Activated effector memory CD4-positive, alpha-beta T cell treated with Interleukin-2 at 50 U/mL for 16 hours (primary cell): ENCODE data around the gene PITHD1.
"Not testable (repeated sequence)": the region's sequence is repeated elsewhere in the genome, so short reads cannot be mapped to it uniquely, and the experiment has no call there.

Experiments used
- DNase-seq: peaks from one replicate; pipeline ENCODE4 v3.0.0-alpha.2; 2020

PITHD1 gene

DNA sequence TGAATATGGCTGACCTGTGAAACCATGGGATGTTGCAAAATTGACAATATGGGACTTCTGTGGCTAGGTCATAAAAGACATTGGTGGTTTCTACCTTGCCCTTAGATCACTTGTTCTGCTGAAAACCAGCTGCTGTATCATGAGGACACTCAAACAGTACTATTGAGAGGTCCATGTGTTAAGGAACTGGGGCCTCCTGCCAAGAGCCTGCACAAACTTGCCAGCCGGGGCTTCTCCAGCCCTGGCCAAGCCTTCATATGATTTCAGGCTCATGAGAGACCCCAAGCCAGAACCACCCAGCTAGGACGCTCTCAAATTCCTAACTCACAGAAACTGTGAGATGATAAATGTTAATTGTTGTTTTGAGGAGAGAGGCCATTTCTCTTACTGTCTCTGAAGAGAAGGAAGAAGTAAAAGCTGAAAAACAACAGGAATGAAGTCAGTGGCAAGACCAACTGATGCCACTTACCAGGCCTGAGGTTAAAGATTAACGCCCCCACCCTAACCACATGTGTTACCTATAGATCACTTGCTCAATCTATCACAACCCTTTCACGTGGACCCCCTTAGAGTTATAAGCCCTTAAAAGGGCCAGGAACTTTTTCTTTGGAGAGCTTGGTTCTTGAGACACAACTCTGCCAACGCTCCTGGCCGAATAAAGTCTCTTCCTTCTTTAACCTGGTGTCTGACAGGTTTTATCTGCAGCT, 3.9 kb upstream of the PITHD1 start:
- DNase-seq = no peak

DNA sequence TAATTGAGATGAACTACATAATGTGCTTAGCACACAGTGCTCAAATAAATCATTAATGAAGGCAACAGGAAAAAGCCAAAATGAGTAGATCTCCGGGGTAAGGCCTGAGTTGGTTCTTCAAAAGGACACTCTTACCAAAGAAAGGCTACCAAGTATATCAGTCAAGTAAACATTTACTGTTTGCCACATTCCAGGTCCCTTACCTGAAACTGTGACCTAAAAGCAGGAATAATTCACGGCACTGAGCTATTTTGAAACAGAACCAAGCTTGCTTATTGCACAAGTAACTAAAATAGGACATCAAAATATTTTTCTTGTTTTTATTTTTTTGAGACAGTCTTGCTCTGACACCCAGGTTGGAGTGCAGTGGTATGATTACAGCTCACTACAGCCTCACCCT, 2.0 kb upstream of the PITHD1 start:
- no peak for DNase-seq

DNA sequence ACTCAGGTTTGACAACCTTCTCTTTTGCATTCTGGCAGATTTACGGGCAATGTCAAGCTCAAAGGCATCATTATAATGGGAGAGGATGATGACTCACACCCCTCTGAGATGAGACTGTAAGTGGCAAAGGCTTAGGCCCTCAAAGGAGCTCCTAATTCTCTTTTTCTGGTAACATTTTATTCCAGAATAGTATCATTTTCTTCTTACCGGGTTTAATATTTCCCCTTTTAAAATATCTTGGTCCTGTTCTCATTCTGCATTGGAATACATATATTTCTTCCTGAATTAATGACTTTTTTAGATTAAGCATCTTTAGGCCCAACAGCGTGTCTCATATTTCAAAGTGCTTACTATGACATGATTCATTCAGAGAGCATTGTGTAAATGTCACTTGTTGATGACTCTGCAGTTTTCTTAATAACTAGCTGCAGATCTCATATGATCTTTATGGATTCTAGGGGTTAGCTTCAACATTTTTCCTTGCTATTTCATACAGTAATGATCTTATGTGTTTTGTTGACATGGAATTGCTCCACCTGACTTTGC, 1.7 kb downstream of the PITHD1 start:
- DNase-seq = no peak

DNA sequence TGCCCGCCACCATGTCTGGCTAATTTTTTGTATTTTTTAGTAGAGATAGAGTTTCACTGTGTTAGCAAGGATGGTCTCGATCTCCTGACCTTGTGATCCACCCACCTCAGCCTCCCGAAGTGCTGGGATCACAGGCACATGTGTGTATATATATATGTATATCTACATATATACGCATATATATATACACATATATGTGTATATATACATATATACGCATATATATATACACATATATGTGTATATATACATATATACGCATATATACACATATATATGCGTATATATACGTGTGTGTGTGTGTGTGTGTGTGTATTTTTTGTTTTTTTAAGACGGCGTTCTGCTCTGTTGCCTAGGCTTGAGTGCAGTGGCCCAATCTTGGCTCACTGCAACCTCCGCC, 4.9 kb downstream of the PITHD1 start:
- not testable (repeated sequence) for DNase-seq

DNA sequence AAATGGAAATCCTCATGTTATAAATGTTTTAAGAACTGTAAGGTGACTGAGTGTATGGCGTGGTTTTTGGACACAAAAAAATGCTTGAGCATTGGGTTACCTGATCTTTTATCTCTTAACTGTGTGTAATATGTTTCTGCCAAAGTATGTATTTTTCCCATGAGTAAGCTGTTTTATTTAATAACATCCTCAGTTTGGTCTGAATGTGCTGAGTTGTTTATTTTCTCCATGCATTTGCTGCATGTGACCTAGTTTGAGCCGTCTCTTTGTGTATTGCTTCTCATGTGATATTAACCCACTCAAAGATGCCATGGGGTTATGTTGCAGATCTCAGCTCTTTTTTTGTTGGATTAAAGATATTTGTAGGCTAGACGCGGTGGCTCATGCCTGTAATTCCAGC, 6.6 kb downstream of the PITHD1 start:
- no peak for DNase-seq

DNA sequence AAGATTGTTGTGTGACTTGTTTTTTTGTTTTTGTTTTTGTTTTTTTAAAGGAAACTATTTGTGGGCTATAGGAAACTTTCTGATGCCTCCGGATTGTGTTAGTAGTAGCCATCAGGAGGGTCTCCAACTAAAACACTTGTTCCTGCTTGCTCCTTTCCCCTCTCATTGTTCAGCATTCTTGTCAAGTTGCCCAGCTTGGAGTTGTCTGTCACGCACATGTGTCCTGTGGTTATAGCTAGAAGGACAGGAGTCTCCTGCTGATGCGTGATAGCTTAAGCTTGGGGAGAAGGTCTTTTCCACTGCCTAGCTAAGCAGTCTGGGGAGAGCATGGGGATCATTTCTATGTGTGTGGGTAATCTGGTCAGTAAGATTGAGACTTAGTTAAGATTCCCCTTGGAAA, 9.5 kb downstream of the PITHD1 start:
- no peak for DNase-seq

DNA sequence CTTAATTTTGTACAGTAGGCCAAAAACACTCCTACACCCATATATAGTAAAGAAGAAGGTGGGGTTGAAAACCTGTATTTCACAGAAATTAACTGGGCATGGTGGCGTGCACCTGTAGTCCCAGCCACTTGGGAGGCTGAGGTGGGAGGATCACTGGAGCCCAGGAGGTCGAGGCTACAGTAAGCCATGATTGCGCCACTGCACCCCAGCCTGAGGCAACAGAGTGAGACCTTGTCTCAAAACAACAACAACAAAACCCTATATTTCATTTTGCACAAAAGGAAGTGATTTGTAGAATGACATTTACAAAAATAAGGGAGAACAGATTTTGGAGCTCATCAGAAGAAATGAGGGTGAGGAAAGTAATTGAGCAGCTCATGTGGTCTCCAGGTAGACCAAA, 10.5 kb downstream of the PITHD1 start:
- no peak for DNase-seq

DNA sequence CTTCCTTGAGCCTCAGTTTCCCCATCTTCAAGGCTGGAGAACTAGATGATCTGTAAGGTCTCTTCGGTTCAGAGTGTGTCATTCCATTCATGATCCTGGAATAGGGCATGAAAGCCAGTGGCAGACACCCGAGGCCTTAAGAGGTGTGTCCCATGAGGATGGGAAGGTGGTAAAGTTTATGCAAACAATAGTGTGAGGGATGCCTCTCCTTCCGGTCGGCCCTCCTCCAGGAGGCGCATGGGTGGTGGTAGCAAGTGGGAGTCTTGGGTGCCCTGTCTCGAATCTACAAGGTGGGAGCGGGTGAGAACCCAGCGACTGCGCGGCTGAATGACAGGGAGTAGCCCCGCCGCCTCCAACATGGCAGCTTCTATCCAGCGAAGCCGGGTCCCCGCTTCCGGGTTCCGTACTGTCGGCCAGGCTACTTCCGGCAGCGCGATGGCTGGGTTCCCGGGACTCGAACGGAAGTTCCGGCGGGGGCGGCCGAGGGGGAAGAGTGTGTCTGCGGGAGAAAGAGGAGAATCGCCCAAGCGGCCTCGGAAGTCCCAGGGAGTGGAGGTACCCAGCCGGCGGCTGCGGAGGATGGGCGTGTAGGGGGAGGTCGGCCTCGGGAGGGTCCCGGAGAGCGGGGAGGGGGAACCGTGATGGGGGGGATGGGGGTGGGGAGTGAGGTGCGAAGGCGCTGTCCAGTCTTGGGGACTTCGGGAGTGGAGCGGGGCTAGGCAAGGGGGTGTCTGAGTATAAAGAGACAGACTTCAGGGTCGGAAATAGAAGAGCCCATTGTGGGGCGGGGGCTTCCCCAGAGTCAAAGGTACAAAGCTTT, 12.7 kb downstream of the PITHD1 start, which contains the start of gene LYPLA2:
LYPLA2 (plus strand) TSS at position 450 of the 820 bp plus-strand sequence. CDS start 1,538 bp downstream, outside the sequence.
- peak; percentile 80 for DNase-seq

DNA sequence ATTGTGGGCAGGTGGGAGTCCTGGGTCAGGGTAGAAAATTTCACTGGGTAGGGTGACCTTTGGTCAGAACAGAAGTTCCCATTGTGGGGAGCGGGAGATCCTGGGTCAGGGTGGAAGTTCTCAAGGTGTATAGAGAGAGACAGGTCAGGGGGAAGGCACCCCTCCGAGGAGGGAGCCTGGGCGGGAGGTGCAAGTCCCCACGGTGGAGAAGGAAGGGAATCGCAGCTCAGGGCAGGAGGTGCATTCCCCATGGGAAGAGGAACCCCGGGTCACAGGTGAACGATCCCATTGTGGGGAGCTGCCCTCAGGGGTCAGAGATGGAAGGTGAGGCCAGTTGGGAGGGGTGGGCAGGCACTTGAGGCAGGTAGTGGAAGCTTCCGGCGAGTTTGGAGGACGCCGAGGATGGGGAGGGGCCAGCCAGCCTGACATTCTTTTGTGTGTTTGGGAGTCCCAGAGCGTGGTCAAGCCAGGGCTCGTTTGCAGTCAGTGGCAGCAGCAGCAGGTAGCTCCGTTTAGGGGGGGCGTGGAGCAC, 13.4 kb downstream of the PITHD1 start:
- peak; percentile 14 for DNase-seq

DNA sequence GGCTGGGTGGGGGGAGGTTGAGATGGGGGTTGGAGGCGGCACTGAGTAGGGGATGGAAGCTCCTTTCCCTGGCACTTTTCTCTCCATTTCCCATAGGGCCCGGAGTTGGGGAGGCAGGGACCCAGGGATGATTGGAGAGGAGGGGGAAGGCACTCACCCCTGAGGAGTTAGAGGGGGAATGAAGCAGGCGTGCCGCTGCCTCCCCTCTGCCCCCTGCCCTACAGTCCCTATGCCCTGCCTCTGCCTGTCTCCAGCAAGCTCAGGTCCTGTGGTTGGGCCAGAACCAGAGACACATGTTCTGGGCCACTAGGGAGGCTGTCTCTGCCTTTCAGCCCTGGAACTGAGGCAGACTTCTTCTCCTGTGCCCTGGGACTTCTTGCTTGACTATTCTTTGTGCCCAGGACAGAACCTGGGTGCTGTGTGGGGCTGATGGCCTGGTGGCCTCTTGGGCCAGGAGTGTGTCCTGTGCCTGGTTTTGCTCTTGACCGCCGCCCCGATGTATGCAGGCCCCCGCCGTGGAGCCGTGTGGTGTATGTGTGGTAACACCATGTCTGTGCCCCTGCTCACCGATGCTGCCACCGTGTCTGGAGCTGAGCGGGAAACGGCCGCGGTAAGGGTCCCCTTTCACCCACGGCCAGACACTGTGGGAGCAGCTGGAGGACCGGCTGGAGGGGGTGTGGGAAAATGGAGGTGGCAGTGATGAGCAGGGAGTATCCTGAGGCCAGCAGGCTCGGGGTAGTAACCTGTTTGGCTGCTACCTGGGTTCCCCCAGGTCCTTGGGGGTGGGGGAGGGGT, 14.1 kb downstream of the PITHD1 start:
- no peak for DNase-seq

DNA sequence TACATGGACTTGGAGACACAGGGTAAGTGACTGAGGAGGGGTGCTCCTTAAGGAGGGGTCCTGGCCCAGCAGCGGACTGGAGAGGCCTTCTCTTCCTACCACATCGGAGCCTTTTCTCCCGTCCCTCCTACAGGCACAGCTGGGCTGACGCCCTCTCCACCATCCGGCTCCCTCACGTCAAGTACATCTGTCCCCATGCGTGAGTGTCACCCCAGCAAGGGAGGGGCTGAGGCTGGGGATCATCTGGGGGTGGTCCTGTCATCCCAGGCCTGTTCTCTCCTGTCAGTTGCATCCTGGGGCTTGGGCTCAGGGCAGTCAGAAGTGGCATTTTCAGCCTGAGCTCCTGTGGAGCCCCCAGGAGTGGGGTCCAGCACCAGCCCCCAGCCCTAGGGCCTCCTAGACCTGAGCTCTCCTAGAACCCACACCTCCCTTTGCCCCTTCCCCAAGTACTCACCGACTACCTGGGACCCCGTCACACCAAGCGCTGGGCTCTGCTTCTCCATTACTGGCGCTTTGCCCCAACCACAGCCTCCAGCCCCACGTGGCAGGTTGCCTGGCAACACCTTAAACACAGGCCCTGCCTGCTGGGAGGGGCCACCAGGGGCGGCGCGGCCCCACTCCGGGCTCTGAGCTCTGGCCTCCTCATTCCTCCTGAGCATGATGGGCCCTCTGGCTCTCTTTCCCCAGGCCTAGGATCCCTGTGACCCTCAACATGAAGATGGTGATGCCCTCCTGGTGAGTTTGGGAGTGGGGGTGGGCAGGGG, 15.0 kb downstream of the PITHD1 start:
- peak; percentile 14 for DNase-seq

DNA sequence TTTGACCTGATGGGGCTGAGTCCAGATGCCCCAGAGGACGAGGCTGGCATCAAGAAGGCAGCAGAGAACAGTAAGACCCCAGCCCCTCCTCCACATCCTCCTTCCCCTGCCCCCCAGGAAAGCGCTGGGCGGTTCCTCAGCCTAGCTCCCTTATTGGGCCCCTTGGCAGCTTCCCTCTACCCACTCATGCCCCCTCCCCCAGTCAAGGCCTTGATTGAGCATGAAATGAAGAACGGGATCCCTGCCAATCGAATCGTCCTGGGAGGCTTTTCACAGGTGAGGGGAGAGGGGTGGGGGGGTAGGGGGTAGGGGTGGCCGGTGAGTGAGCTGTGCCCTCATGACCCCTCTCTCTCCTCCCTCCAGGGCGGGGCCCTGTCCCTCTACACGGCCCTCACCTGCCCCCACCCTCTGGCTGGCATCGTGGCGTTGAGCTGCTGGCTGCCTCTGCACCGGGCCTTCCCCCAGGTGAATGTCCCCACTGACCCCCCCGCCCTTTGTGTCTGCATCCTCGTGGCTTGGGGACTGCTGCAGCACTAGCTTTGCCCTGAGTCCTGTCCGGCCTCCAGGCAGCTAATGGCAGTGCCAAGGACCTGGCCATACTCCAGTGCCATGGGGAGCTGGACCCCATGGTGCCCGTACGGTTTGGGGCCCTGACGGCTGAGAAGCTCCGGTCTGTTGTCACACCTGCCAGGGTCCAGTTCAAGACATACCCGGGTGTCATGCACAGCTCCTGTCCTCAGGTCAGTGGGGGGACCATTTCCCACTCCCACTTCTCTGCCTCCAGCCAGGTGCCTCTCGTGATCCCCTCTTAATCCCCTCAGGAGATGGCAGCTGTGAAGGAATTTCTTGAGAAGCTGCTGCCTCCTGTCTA, 15.9 kb downstream of the PITHD1 start:
- DNase-seq = no peak

DNA sequence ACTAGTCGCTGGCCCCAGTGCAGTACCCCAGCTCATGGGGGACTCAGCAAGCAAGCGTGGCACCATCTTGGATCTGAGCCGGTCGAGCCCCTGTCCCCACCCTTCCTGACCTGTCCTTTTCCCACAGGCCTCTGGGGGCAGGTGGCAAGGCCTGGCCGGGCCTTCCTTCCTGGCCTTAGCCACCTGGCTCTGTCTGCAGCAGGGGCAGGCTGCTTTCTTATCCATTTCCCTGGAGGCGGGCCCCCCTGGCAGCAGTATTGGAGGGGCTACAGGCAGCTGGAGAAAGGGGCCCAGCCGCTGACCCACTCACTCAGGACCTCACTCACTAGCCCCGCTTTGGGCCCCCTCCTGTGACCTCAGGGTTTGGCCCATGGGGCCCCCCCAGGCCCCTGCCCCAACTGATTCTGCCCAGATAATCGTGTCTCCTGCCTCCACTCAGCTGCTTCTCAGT, 16.5 kb downstream of the PITHD1 start:
- not testable (repeated sequence) for DNase-seq

DNA sequence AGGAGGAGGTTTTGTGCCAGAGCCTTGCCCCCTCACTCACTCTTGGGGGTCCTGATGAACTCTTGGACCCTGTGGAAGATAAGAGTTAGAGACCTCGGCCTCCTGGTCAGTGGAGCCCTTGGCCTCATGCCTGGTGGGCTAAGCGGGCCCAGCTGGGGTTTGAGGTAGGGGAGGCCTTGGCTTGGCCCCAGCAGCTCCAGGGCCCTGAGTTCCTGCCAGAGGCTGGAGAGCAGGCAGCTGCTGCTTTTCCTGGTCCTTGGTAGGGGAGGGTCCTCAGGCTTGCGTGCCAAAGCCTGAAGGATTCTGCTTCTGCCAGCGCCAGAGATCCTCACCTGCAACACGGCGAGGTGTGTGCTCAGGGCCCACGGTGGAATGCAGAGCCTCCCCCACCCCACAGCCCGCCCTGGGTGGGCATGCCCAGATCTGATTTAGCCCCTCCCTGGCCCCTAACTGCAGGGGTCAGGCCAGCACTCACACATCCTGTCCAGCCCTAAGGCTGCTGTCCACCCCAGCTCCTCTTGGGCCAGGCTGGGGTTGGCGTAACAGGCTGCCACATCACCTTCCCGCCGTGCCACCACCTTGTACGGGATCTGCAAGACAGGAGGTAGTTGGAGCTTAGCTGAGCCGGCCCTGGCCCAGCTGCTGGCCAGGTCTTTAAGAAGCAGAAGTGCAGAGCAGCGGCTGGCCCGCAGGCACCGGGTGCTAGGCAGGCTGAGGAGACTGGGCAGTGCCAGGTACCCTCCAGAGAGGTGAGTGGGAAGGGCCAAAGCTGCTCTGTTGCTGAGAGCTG, 17.7 kb downstream of the PITHD1 start:
- DNase-seq = no peak

DNA sequence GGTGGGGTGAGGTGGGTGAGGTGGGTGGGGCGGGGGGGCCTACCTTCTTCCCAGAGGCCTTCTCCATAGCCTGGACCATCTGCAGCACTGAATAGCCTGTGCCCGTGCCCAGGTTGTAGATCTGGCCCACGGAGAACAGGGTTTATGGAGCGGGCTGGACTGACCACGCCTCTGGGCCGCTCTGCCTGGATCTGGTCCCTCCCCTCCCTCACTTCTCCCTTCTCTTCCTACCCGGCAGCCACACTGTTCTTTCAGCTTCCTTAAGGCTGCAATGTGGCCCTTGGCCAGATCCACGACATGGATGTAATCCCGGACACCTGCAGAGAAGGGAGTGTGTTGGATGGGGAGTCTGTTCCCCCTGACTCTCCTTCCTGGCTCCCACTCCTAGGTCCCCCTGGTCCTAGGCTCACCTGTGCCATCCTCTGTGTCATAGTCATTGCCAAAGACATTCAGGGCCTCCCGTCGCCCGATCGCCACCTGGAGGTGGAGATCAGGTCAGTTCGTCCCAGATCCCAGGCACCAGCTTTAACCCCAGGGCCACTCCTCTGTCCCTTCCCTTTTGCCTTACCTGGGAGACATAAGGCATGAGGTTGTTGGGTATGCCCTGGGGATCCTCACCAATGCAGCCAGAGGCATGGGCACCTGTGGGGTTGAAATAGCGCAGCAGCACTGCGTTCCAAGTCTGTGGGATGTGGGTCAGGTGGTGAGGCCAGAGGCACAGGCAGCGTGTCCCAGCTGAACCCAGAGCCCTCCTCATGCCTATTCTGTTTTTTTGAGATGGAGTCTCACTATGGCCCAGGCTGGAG, 18.5 kb downstream of the PITHD1 start:
- no peak for DNase-seq

DNA sequence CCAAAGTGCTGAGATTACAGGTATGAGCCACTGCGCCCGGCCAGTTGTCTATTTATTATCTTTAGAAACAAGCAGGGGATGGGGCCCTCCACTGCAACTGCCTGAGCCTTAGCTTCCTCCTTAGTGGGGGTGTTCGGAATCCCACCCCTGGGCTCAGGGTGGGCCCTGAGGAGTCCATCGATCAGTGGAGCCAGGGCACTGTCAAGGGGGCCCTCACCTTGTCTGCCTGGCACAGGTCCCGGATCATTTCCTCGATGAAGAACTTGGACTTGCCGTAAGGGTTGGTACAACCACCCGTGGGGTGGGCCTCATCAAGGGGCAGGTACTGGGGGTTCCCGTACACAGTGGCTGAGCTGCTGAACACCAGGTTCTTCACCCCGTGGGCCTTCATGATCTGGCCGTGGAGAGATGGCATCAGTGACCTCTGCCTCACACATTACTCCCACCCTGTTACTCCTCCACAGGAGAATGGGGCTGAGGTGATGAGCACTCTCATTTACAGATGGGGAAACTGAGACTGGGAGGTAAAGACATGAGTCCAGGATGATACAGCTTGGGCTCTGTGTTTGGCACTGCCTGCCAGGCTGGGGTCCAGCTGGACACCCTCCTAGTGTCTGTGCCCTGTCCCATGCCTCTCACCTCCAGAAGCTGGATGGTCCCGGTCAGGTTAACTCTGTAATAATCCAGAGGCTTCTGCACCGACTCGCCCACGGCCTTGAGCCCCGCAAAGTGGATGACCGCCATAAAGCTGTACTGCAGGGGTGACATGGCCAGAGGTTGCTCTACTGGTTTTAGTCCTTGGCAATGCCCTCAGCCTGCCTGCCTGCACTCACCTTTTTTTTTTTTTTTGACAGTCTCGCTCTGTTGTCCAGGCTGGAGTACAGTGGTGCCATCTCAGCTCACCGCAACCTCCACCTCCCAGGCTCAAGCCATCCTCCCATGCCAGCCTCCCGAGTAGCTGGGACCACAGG, 19.5 kb downstream of the PITHD1 start:
- no peak for DNase-seq

DNA sequence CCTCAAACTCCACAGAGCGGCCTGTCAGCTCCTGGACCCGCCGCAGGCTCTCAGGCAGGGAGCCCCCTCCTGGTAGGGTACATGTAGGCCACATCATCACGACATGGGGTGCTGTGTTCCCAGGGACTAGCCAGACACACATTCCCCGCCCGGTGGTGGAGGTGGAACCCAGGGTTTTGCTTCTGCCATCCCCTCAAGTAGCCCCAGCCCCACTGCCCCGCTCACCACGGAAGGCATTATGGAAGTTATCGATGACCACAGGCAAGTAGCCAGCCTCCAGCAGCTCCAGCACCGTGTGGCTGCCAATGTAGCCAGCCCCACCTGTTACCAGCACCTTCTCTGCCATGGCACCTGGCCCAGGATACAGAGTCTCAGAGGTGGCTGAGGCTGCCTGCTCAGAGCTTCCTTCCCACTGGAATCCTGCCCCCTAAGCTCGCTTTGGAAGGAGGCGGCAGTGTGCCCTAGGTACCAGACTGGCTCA, 20.5 kb downstream of the PITHD1 start:
- no peak for DNase-seq

DNA sequence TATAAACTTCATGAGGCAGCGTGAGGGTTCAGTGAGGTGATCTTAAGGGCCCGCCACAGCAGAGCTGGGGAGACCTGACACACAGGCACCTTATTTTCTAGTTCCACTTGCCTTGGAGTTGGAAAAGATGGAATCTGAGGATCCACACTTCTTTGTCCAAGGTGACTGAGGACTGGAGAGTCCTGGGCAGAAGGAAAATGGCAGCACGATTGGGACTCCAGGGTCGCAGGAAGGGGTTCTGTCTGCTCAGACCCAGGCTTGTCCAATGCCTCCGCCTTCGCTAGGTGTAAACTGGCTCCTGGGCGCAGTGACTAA, 21.0 kb downstream of the PITHD1 start:
- no peak for DNase-seq
